Stimulated activated CD8-positive, alpha-beta memory T cell treated with anti-CD3 and anti-CD28 coated beads, Interleukin-7, amount 100 ng/mL, for 4 hours (primary cell): ENCODE data around the gene TBC1D14.

ENCODE experiments used
- DNase-seq, 2 donors: peaks; one replicate each; pipeline ENCODE4 v3.0.0-alpha.2; 2020; ENCODE audit warnings: low read depth in 2 of 2

TBC1D14 gene

DNA sequence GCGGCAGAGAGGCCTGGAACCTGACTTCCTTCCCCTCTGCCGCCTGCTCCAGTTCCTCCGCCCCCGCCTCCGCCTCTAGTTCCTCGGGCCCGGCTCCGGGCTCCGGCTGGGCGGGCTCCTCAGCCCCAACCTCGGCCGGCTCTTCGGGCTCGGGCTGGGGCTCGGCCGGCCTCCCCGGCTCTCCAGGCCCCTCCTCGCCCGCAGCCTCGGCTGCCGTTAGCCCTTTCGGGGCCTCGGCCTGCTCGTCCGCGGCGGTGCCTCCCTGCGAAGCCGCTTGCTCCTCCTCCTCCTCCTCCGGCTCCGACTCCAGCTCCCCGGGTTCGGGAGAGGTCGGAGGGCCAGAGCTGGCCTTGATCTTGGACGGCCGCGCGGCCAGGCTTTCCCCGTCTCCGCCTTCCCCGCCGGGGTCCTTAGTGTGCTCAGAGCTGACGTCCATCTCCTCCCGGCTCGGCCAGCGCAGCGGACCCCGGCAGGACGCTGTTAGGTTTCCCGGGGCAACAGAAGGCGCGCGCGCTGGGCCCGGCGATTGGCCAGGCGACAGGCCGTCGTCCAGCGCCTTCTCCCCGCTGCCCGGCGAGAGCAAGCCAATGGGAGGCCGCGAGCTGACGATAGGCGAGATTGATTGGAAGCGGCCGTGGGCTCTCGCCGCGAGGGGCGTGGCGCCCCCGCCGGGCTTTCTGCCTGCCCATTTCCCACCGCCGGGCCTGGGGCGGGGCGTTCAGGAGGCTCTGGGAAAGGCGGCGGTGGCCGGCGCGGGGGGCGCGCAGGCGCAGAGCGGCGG, 133.1 kb downstream of the TBC1D14 start:
- DNase-seq: peak; percentile 77 to 90

DNA sequence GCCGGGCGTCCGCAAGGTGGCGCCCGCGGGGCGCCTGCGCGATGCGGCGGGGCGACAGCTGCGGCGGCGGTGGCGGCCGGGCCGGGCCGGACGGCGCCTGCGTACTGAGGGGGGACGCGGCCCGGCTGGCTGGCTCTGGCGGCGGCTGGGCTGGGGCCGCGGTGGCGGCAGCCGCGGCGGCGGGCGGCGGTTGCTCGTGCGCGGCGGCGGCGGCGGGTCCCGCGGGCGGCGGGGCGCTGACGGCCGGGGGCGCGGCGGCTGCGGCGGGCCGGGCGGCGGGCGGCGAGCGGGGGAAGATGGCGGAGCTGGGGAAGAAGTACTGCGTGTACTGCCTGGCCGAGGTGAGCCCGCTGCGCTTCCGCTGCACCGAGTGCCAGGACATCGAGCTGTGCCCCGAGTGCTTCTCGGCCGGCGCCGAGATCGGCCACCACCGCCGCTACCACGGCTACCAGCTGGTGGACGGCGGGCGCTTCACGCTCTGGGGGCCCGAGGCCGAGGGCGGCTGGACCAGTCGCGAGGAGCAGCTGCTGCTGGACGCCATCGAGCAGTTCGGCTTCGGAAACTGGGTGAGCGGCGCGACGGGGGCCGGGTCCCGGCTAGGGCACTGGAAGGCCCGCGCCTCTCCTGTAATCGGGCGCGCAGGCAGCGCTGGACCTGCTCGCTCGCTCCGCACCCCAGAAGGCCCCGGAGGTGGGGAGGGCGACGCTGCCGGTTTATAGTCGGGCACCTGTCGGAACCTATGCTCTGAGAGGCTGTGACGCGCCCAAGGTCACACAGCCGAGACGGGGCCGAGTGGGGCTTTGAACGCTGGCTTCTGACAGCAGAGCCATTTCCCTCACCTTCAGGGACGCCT, 133.9 kb downstream of the TBC1D14 start, which contains the start of gene TADA2B:
Gene TADA2B (plus strand): TSS at position 89 of the 853 bp plus-strand sequence. CDS start 208 bp downstream, at position 297.
- peak in 1 of 2 donors; percentile 39 for DNase-seq

DNA sequence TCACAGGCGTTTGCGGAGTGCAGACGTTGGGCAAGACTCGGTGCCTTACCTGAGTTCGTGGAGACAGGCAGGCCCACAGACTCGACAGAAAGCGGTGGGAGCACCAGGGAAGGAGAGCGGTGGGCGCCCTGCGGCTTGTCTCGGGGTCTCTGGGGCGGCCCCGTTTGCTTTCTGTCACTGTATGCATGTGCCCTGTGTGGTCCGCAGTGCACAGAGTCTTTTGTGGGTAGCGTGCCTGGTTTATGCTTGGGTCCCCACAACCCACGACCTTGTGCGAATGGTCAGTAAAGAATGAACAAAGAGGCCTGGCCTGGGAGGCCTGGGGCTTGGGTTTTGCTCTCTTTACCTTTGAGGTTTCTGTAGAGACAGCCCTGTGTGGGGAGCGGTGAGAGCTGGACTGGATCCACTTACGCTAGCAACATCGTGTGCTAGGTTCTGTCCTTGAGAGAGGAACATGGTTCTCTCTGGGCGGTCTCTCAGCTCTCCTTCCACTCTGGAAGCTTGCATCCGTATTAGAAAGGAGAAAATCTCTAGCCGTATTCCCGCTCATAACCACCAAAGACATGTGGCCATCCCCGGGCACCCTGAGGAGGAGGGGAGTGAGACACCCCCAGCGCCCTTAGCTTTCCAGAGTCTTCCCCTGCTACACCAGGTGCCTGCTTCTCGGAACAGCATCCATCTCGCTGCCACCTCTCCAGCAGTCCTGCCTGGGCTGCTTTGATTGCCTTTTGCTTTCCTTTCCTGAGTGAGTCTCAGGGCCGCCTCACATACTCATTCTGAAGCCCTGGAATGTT, 134.7 kb downstream of the TBC1D14 start:
- no peak for DNase-seq

DNA sequence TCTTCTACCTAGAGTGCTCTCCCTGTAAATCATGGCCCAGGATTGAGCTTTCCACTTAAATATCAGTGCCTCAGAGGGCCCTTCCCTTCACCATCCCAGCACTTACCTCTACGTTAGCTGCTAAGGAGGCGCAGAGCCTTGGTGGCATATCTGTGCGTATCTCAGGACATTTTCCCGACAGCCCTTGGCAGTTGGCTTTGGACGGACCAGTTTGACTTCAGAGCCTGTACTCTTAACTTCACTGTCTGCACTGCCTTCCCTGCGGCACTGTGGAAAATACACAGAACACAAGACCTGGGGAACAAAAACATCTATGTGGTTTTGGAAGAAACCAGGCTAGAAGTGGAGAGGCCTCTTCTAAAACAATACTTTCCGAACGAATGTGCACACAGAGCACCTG, 135.9 kb downstream of the TBC1D14 start:
- DNase-seq: no peak

DNA sequence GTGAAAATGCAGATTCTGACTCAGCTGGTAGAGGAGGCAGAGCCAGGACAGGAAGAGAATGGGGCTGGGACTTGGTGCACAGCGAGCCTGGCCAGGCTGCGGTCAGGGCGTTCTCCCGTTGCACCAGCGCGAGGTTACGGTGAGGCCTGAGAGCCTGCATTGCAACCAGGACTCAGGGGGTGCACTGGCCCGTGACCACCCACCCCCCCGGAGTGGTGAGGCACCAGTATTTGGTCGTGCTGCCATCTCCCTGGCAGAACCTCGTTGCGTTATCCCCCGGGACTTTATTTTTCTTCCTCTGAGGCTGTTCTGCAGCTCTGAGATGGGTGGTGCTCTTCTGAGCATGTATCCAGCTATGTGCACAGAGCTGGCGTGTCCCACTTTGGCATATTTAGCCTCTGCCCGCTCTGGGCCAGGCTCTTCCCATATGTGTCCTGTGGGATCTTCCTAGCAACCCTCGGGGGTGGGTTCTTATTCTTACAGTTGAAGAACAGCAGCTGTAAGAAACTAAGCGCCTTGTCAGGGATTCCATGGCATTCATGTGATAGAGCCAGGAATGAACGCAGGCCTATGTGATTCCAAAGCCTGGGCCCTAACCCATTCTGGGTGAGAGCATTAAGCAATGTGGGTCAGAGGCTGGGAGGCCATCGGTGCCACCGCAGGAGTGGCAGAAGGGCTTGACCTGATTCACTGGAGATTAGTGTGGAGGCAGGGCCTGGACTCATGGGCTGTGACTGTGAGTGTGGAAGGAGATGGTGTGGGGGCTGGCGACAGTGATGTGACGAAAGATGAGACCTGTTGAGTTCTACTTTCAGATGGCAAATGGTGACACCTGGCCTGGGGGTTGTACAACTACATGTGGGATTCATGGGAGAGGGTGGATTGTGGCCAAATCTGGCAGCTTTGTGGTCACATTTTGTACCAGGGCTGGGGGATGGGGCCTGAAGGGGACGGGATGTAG, 136.6 kb downstream of the TBC1D14 start:
- DNase-seq: no peak

DNA sequence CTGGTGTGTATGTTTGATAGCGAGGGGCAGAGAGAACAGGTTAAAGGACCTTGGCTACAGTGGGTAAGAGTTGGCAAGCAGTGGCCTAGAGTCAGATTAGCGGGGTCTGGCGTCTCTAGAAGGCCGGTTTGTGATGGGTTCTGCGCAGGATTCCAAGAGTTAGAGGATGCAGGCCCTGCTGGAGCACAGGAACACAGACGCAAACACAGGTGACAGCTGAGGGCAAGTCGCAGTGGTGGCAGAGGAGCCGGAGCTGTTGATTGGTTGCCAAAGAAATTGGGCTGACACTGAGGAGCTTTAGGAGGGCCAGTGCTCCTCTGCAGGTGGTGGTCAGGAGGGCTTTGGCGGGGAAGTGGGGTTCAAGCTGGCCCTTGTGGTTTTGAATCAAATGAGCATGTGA, 137.3 kb downstream of the TBC1D14 start:
- no peak for DNase-seq

DNA sequence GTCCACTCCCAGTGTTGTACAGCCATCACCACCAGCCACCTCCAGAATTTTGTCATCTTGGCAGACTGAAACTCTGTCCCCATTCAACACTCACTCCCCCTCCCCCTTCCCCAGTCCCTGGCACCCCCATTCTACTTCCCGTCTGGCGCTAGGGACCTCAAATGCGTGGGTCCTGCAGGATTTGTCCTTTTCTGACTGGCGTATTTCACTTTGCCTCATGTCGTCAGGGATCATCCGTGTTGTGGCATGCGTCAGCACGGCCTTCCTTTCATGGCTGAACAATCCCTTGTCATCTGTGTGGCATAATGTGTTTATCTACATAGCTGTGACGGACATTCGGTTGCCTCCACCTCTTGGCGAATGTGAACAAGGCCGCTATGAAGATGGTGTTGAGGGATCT, 139.0 kb downstream of the TBC1D14 start:
- DNase-seq: no peak

DNA sequence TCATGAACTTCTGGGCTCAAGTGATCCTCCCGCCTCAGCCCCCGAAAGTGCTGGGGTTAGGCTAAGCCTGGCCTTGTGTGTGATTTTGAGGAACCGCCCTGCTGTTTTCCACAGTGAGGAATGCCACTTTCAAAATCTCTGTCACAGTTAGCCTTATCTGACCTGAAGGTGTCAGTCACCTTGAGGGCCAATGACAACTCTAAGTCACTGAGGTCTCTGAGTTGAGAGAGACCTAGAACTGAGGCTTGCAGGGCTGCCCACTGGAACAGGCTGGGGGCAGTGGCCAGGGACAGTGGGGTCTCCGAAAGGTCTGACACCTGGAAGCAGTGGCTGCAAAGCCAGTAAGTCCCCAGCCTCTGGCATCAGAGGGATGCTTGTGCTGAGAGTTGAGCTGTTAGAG, 139.7 kb downstream of the TBC1D14 start:
- DNase-seq: no peak

DNA sequence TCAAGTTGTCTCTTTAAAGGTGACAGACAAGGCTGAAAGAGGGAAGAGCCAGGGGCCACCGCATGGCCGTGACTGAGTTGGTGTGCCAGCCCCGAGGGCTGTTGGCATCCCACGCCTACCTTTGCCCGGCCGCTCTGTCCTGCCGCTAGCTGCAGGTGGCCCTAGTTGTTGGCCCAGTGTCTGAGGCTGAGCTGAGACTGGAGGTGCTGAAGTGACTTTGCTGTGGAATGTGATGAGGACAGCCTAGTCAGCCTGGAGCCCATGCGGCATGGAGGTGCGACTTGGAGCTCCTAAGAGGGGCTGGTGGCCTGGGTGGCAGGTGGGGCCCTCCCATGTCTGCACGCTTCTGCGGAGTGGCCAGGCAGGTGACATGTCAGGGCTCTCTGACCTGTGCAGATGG, 140.1 kb downstream of the TBC1D14 start:
- DNase-seq: no peak

DNA sequence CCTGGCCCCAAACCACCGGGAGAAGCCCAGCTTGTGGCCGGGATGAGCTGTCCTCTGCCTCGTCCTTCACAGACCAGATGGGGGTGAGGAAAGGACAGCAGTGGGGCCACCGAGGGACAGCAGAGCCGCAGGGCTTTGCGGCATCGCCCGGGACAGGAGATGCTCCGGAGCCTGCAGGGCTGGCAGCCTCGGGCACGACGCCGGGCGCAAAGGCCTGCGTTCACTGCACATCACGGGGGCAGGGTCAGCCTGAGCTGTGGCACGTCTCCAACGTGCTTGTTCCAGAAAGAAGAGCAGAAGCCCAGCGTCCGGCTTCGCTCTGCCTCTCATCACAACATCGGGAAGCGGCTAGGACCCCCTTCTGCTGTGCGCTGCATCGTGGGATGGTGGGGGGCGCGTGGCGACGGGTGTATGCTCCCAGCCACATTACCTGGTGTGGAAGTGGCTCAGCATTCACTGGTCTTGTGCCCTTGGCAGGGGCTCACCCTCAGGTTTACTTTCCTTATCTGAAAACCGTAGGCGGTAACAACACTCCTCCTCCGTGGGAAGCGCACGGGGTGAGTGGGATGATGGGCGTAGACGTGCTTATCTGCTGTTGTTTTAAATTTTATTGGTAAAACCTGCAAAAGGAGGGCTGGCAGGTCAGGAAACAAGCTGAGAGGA, 141.0 kb downstream of the TBC1D14 start:
- DNase-seq: no peak

DNA sequence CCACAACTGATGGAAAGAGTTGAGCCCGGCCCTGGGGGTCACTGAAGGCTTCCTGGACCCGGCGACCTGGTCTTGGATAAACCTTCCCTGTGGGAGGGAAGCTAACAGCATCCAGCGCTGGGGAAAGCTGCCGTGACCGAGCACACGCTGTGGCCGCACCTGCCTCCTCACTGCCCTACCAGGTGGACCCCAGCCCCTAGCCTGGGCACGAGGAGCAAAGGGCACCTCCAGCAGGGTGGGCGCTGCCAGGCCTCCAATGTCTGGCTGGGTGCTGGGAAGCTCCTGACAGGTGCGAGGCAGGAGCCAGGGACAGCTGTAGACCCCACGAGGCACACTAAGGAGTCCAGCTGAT, 141.5 kb downstream of the TBC1D14 start:
- DNase-seq: no peak

DNA sequence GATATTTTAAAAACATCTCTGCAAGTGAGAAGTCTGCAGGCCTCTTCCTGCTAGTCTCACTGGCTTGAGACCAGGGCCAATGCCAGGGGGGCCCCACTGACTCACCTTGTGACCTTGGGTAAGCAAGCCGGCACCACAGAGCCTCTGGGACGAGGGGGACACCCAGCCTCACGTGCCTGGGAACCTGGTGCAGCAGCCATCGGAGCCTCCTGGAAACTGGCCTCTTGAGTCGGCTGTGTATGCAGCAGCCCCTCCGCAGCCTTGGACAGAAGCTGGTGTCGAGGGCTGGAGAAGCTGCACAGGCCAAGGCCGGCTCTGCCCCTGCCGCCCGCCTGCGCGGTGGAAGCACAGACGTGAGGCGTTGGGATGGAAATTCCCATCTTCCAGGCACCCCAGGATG, 142.3 kb downstream of the TBC1D14 start:
- DNase-seq: no peak

DNA sequence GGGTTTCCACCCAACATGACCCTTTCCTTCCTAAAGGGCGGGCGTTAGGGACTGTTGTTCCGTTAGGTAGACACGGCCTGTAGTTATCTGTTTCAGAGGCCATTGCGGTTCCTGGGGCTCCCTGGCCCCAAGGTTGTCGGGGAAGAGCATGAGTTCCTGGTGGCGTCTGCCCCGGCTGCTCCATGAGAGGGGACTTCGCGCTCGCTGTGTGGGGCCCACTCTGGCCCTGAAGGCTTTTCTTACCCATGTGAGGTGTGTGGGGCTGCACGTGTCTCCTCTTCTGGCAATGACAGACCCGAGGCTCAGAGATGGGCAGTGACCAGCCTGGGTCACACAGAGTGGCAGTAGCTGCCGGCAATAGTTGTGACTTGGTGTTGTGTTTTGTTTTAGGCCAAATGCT, 142.7 kb downstream of the TBC1D14 start:
- no peak for DNase-seq

DNA sequence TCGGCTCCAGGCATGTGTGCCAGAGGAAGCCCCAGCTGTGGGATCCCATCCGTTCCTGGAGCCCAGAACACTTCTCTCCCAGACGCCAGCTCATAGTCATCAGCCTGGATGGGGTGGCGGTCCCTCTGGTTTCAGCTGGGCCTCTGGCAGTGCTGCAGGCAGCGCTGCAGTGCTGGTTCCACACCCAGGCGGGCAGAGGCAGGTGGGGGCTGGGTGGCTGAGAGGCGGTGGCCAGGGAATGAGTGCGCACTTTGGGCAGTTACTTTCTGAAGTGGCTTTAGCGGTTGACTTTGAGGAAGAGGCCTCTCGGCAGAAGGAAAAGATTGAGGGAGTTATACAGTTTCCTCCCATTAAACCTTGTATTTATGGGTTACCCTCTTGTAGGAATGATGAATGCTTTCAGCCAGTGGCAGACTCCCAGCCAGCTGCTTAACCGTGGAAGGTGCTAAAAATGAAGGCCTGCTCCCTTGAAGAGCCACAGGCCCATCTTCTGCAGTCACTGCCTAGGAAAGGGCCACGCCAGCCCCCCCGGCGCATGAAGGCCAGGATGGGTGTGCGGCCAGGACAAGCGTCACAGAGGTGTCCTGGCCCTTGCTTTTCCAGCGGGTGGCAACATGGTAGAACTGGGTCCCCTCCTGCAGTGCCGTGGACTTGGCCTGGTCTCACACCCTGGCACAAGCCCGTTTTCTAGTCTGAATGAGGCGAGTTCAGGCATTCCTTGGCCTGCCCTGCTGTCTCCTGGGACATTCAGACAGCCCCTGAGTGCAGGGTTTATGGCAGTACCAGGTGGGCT, 143.5 kb downstream of the TBC1D14 start:
- DNase-seq: no peak

DNA sequence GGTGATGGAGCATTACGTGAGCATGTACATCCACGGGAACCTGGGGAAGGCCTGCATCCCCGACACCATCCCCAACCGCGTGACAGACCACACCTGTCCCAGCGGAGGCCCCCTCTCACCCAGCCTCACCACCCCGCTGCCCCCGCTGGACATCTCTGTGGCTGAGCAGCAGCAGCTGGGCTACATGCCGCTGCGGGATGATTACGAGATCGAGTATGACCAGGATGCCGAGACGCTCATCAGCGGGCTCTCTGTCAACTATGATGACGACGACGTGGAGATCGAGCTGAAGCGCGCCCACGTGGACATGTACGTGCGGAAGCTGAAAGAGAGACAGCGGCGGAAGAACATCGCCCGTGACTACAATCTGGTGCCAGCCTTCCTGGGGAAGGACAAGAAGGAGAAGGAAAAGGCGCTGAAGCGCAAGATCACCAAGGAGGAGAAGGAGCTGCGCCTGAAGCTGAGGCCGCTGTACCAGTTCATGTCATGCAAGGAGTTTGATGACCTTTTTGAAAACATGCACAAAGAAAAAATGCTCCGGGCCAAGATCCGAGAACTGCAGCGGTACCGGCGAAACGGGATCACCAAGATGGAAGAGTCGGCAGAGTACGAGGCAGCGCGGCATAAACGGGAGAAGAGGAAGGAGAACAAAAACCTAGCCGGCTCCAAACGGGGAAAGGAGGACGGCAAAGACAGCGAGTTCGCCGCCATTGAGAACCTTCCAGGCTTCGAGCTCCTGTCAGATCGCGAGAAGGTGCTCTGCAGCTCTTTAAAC, 144.7 kb downstream of the TBC1D14 start:
- DNase-seq: no peak

DNA sequence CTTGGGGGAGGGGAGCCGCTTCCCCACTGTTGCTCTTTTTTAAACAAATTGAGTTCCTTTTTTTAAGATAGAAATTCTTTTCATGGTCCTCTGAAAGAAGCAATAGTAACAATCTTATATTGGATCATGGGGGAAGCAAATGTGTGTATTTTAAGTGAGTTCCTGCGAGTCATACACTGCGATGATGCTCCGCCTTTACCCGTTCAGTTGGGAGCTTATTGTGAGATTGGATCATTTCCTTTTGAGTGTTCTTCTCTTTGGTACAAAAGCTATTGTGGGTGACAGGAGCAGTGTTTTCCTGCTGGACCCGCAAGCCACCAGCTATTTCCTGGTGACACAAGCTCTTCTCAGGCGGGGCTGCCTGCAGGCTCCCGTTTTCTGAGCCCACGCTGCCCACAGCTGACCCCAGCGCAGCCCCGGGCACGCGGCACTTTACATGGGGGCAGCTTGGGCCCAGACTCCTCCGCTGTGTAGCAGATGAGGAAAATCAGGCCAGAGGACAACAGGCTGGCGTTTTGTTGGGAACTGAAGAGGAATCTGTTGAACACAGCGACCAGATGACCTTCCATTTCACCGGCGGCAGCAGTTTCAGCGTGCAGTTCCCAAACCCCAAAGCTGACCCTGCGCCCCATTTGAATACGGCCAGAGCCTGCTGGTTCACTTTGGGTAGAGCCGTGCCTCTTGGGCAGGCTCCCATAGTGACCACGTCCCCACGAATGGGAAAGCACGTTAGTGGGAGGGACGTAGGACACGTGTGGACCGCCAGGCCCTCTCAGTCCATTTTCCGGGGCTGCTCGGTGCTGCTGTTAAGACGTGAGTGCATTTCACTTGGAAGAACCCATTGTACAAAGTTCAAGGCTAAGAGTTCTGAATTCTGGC, 145.7 kb downstream of the TBC1D14 start:
- no peak for DNase-seq

DNA sequence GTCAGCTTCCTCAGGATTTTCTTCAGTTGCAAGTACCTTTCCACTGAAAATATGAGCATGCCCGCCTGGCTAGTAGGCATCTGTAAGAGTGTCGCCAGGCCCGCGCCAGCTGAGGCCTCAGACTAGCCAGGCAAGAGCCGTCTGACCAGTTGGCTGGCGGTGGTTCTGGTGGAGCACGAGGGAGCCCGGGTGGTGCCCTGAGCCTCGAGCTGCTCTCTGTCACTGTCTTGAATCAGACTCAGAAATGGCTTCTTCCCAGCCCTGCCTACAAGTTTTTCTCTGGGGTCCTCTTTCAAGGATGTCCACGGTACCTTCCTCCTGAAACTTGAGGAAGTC, 146.3 kb downstream of the TBC1D14 start:
- no peak for DNase-seq

DNA sequence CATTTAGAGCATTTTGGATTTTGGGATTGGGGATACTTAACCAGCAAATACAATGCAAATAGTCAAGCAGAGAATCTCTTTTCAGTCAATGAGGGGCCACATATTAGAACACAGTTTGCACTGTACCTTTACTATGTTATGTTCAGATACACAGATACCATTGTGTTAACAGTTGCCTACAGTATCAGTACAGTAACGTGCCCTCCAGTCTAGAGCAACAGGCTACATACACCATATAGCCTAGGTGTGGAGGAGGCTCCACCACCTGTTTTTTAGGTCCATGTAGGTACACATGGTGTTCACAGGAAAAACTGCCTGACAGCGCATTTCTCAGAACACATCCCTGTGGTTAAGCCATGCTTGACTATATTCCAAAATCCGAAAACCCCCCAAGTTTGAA, 149.2 kb downstream of the TBC1D14 start:
- DNase-seq: no peak
